Right kidney (tissue), 1 donor: Measurements from ENCODE around the gene MYCBPAP.

Experiments
- DNase-seq: peaks from one replicate; pipeline ENCODE4 v3.0.0-alpha.2; 2016

The MYCBPAP gene

GRCh38 chr17:50537721-50538548 lies 29.7 kb downstream of the MYCBPAP start:
- DNase-seq, result no peak

GRCh38 chr17:50538549-50539410 lies 30.5 kb downstream of the MYCBPAP start:
- no peak for DNase-seq

DNA sequence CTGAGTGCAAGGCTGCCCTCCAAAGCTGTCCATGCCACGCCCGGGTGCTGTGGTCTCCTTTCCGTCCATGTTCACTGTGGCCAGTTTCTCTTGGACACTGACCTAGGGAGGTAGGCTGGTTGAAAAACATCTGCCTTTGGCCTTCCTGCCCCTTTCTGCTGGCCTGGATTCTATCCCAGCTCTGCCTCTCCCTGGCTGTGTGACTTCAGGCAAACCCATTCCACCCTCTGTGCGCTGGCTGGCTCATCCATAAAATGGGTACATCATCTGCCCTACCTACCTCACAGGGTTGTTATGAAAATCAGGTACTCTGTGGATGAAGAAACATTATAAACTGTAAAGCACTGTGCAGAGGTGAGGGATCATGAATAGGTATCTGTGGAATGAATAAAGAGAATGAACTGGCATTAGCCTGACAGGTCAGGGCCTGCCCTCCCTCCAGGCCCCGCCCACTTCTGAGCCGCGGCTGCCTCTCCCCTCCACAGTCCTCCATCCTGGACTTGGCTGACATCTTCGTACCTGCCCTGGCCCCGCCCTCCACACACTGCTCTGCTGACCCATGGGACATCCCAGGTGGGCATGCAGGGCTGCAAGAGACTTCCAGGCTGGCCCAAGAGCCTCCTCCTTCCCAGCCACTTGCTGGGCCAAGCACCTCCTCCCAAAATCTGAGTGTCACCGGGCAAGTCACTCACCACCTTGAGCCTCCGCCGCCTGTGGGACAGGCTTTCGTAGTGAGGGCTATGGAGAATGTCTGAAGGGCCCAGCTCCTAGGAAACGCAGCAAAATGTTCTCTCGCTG lies 31.7 kb downstream of the MYCBPAP start:
- DNase-seq, result no peak

DNA sequence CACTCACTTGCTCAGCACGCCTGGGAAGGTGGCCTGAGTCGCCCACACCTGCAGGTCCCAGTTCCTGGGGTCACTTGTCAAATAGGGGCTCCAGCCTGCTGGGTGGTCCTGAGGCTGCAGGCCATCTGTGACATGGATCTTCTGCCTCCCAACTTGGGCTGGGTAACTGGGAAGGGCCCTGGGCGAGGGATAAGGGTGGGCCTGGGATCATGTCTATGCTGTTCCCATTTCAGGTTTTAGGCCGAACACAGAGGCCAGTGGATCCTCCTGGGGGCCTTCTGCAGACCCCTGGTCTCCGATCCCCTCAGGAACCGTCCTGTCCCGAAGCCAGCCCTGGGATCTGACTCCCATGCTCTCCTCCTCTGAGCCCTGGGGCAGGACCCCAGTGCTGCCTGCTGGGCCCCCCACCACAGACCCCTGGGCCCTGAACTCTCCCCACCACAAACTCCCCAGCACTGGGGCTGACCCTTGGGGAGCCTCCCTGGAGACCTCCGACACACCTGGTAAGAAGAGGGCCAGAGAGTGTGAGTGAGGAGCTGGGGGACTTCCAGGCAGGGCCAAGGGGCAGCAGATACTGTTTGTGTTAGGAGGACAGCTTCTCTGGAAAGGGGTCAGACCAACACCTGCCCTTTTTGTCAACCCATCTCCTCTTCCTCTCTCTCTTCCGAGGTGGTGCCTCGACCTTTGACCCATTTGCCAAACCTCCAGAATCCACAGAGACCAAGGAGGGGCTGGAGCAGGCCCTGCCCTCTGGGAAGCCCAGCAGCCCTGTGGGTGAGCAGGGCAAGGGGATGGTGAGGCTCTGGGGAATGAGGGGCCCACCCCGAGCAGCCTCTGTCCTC lies 32.5 kb downstream of the MYCBPAP start:
- no peak for DNase-seq

DNA sequence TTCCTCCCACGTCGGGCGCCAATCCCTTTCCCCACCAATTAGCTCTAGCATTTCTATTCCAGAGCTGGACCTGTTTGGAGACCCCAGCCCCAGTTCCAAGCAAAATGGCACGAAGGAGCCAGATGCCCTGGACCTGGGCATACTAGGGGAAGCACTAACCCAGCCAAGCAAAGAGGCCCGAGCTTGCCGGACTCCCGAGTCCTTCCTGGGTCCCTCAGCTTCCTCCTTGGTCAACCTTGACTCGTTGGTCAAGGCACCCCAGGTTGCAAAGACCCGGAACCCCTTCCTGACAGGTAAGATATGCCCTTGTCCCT lies 33.1 kb downstream of the MYCBPAP start:
- DNase-seq, result peak; percentile 26

- peak; percentile 90 for DNase-seq
Measured at GRCh38 chr17:50541716-50542688, 33.8 kb downstream of the MYCBPAP start.

GRCh38 chr17:50542795-50543774 lies 34.8 kb downstream of the MYCBPAP start:
- DNase-seq, result no peak

DNA sequence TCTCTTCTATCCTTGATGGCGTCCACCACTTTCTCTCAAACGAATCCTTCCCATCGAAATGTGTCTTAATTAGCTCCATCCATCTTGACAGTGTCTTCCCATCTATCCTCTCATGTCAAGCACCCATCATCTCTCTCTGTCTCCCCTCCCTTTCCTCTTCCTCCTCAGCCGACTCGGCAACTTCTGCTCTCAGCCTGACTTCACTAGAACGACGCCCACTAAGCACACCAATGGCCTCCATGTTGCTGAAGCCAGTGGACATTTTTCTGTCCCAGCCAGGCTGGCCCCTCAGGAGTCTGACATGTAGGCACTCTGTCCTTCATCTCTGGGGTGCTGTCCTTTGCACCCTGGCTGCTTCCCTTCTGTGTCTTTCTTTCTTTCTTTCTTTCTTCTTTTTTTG lies 36.3 kb downstream of the MYCBPAP start:
- DNase-seq, result no peak

GRCh38 chr17:50545311-50545710 lies 37.1 kb downstream of the MYCBPAP start:
- DNase-seq, result no peak

- DNase-seq, result no peak
Measured at GRCh38 chr17:50546701-50547034, 38.4 kb downstream of the MYCBPAP start.

GRCh38 chr17:50547035-50547735 lies 38.9 kb downstream of the MYCBPAP start, which contains the start of gene SPATA20:
SPATA20 (plus strand) TSS chr17:50547174; CDS start chr17:50547209, 35 bp downstream.
- peak; percentile 82 for DNase-seq

DNA sequence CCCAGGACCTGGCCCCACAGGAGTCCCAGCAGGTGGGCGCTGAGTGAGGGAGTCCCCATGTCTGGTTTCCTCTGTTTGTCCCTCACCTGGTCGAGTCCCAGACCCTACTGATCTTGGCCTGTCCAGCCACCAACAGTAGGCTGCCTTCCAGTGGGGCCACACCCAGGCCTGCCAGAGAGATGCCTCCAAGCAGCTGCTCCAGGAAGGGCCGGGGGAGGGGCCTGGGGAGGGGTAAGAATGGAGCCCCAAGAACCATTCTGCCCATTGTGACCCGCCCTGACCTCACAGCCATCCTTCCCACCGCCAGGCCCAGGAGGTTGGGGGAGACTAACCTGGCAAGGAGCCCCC lies 39.5 kb downstream of the MYCBPAP start:
- no peak for DNase-seq

GRCh38 chr17:50548831-50549230 lies 40.6 kb downstream of the MYCBPAP start:
- no peak for DNase-seq

DNA sequence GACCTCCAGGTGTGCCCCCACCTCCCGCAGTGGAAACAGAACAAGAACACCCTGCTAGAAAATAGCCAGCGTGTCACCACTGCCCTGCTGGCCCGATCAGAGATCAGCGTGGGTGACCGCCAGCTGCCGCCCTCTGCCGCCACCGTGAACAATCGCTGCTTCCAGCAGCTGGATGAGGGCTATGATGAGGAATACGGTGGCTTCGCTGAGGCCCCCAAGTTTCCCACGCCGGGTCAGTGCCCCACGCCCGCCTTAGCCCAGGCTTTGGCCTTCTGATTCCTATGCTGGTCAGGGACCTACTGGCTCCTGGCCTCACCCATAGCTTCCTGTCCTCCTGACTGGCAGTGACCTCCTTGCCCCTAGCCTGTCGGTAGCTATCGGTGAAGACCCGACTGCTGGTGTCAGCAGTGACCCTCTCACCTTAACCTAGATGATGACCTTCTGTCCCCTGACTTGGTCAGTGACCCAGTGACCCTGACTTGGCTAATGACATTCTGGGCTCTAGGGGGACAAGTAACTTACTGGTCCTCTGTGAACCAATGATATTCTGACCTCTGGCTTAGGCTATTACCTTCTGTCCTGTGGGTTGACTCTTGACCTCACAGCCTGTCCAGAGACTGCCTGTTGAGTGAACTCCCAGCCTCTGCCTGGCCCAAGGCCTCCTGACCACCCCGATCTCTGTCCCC lies 41.2 kb downstream of the MYCBPAP start:
- no peak for DNase-seq

DNA sequence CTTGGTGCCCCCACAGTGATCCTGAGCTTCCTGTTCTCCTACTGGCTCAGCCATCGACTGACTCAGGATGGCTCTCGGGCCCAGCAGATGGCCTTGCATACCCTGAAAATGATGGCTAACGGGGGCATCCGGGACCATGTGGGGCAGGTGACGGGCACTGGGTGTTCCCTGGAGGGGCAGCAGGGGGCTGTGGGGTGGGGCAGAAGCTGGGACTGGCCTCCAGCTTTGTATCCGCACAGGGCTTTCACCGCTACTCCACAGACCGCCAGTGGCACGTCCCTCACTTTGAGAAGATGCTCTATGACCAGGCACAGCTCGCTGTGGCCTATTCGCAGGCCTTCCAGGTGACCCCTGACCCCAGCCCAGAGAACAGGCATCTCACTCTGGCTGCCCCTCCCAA lies 41.7 kb downstream of the MYCBPAP start:
- no peak for DNase-seq

GRCh38 chr17:50550661-50551432 lies 42.6 kb downstream of the MYCBPAP start:
- DNase-seq, result peak; percentile 70

- DNase-seq, result no peak
Measured at GRCh38 chr17:50551433-50551815, 43.2 kb downstream of the MYCBPAP start.
